ENCODE data around the gene RCE1. TPM values are rescaled to one million over a fixed set of nuclear protein-coding genes. Genes with fewer than 3 reads are reported as not detected.

The RCE1 gene
- total RNA-seq, 1 experiment from 2014 or later, result 52.5 TPM

DNA sequence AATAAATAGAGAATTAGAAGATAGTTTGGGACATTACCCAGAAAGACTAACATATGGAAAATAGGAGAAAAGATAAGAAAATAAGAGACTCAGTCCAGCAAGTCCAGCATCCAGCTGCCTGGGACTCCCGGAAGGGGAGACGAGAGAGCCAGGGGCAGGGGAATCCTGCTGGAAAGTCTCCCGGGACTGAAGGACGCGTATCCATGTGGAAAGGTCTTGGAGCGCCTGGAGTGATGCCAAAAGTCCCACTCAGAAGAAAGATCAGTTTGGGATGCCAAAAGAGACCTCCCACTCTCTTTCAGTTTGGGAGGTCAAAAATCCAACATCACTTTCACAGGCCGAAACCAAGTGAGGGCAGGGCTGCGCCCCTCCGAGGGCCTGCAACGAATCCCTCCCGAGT, 44.3 kb downstream of the RCE1 start:
- no peak overlapping the region for H3K4me3 Mint-ChIP-seq
- no peak overlapping the region for H3K4ac ChIP-seq (ENCODE audit: low read depth, low read length)
- H3K9ac ChIP-seq (ENCODE audit: extremely low read depth, insufficient read length, low read length), result no peak overlapping the region
- H3T11ph ChIP-seq (ENCODE audit: low read length), result no peak overlapping the region
- no peak overlapping the region for H3K27ac Mint-ChIP-seq
- no peak for TF ChIP-seq CTCF (conservative IDR thresholded peaks at IDR 0.05)
- no peak overlapping the region for H3K27ac ChIP-seq (ENCODE audit: insufficient read length, low read depth, low read length)
- H3K14ac ChIP-seq (ENCODE audit: insufficient read depth, low read length), result no peak overlapping the region
- no peak for DNase-seq
- no peaks in the 10 kb centered on the region for H4K20me1 ChIP-seq (ENCODE audit: control insufficient read depth, insufficient read depth, insufficient read length)
- H3K23ac ChIP-seq (ENCODE audit: insufficient read length, low read depth, low read length), result no peak overlapping the region
- no peaks in the 10 kb centered on the region for H3K27me3 Mint-ChIP-seq (ENCODE audit: low read depth)
- H3K18ac ChIP-seq (ENCODE audit: insufficient read length, low read depth, low read length), result no peak overlapping the region
- H2BK12ac ChIP-seq (ENCODE audit: insufficient read length, low read depth, low read length), result no peak overlapping the region
- no peak overlapping the region for H2BK15ac ChIP-seq (ENCODE audit: low read depth, low read length)
- H2BK5ac ChIP-seq (ENCODE audit: insufficient read length, low read length), result no peak overlapping the region
- H3K9me3 ChIP-seq (ENCODE audit: control insufficient read depth, low read depth, low read length), result no peaks in the 10 kb centered on the region
- H4K8ac ChIP-seq (replicated peaks; ENCODE audit: insufficient read length, low read depth, low read length), result no peak overlapping the region
- no peak overlapping the region for H2AK5ac ChIP-seq (ENCODE audit: insufficient read length, low read length)
- no peaks in the 10 kb centered on the region for H3K9me3 Mint-ChIP-seq
- H3K27me3 ChIP-seq (ENCODE audit: insufficient read depth, low read length), result no peaks in the 10 kb centered on the region
- WGBS (ENCODE audit: extremely low coverage, insufficient read length, low lambda C conversion rate), result no CpG with 5 or more reads among the region's 11 CpGs
- H3K23me2 ChIP-seq (ENCODE audit: insufficient read length, low read depth, low read length, poor library complexity, severe bottlenecking), result no peaks in the 10 kb centered on the region
- no peak overlapping the region for H3K4me2 ChIP-seq (ENCODE audit: insufficient read depth, insufficient read length, low read length)
- no peak overlapping the region for H2BK120ac ChIP-seq (ENCODE audit: low read depth, low read length, poor library complexity, severe bottlenecking)
- H3K56ac ChIP-seq (ENCODE audit: insufficient read length, low read depth, low read length), result no peak overlapping the region
- H3K36me3 Mint-ChIP-seq (ENCODE audit: insufficient read depth in 1 of 3, low read depth in 3 of 3), result peaks cover 0 to 5% (median 0%) of the 10 kb centered on the region in 3 experiments; a peak in 1 of 7 replicates
- H3K79me2 ChIP-seq (ENCODE audit: insufficient read depth, low read length), result no peaks in the 10 kb centered on the region
- no peak overlapping the region for H2AFZ ChIP-seq (ENCODE audit: low read length)
- H4K5ac ChIP-seq (ENCODE audit: insufficient read length, low read depth, low read length), result no peak overlapping the region
- peaks cover 40 to 57% of the 10 kb centered on the region in 2 experiments for H3K4me1 Mint-ChIP-seq
- H2BK20ac ChIP-seq (ENCODE audit: low read depth, low read length, poor library complexity, severe bottlenecking), result no peak overlapping the region
- no peaks in the 10 kb centered on the region for H3K79me1 ChIP-seq (ENCODE audit: insufficient read depth, low read depth, low read length, poor library complexity, severe bottlenecking)
- H4K91ac ChIP-seq (ENCODE audit: insufficient read length, low read depth, low read length), result no peak overlapping the region
- H3K4me1 ChIP-seq (ENCODE audit: insufficient read depth, low read length), result peaks cover 3% of the 10 kb centered on the region; the same call in 1 of the 2 replicates
